Lower lobe of right lung (tissue), 2 donors: ENCODE measurements around the gene CDH5. TPM values are rescaled to one million over a fixed set of nuclear protein-coding genes. Genes with fewer than 3 reads are reported as not detected.

Experiments
- ATAC-seq, 2 donors: fragments of 200-7000 bp; cut with Tn5 transposase; one replicate each; pipeline ENCODE4 v1.9.1; 2020 to 2022; ENCODE audit warnings: mild to moderate bottlenecking in 2 of 2, moderate library complexity in 2 of 2
- DNase-seq: peaks from one replicate; pipeline ENCODE4 v3.0.0-alpha.2; 2020
- H3K27ac ChIP-seq: fragments of 200-600 bp; one replicate; pipeline ENCODE4 v1.8.0; 2022
- H3K27me3 ChIP-seq: fragments of 200-600 bp; one replicate; pipeline ENCODE4 v1.8.0; 2022; ENCODE audit warnings: low read depth
- H3K36me3 ChIP-seq: fragments of 200-600 bp; one replicate; pipeline ENCODE4 v1.8.0; 2022; ENCODE audit warnings: mild to moderate bottlenecking
- H3K4me1 ChIP-seq: fragments of 200-600 bp; one replicate; pipeline ENCODE4 v1.8.0; 2022
- H3K4me3 ChIP-seq: fragments of 200-600 bp; one replicate; pipeline ENCODE4 v1.8.0; 2022; ENCODE audit warnings: mild to moderate bottlenecking
- H3K9me3 ChIP-seq: fragments of 200-600 bp; one replicate; pipeline ENCODE4 v1.8.0; 2022
- CTCF ChIP-seq: fragments of 200-600 bp; IDR thresholded peaks from one replicate; pipeline ENCODE4 v1.8.0; 2022; ENCODE audit warnings: antibody characterized with exemption, mild to moderate bottlenecking
- intact Hi-C: fragments of 100-400 bp; cut with DNase I; formaldehyde crosslinking; loops from one replicate; pipeline ENCODE4 v1.11.0; 2022
- total RNA-seq: library from RNA; stranded (reverse); fragmentation: NEBNext Ultra II Directional; extraction: Animal tissue kit (Norgen Biotek cat#: 25700); gene quantifications from one replicate; pipeline ENCODE4 v1.2.1, GENCODE V29; 2021
- donor health status: DM: no; HTN: yes; CAD: no; lungs with severe emphysema.

Gene CDH5
- total RNA-seq, 1 donor from 2014 or later = 128 TPM

- Histone ChIP-seq H3K36me3 (no peaks in the 10 kb centered on the region), H3K4me3 (no peak overlapping the region), H3K27ac (no peak overlapping the region), H3K4me1 (no peaks in the 10 kb centered on the region), H3K27me3 (peaks cover 8% of the 10 kb centered on the region), H3K9me3 (no peaks in the 10 kb centered on the region)
- DNase-seq = no peak
- intact Hi-C loops = no loop called here
- no peak for ATAC-seq
- TF ChIP-seq CTCF = no peak
These were observed 53.0 kb downstream of the CDH5 start for GRCh38 chr16:66419527-66419926.

GRCh38 chr16:66420396-66420795 lies 53.9 kb downstream of the CDH5 start:
- ATAC-seq = no peak
- Histone ChIP-seq H3K9me3 (no peaks in the 10 kb centered on the region), H3K27ac (no peak overlapping the region), H3K4me3 (no peak overlapping the region), H3K27me3 (peaks cover 8% of the 10 kb centered on the region), H3K4me1 (no peaks in the 10 kb centered on the region), H3K36me3 (no peaks in the 10 kb centered on the region)
- TF ChIP-seq CTCF = no peak
- intact Hi-C loops = no loop called here
- DNase-seq = no peak

- Histone ChIP-seq H3K27me3 (peaks cover 16% of the 10 kb centered on the region), H3K36me3 (no peaks in the 10 kb centered on the region), H3K4me3 (no peak overlapping the region), H3K9me3 (no peaks in the 10 kb centered on the region), H3K4me1 (peaks cover 7% of the 10 kb centered on the region), H3K27ac (no peak overlapping the region)
- no peak for DNase-seq
- no peak for ATAC-seq
- TF ChIP-seq CTCF = no peak
- intact Hi-C loops = no loop called here
These were observed 55.4 kb downstream of the CDH5 start for GRCh38 chr16:66421891-66422290.

- ATAC-seq (no peak), DNase-seq (no peak)
- Histone ChIP-seq H3K9me3 (no peaks in the 10 kb centered on the region), H3K27me3 (peaks cover 18% of the 10 kb centered on the region), H3K4me1 (peaks cover 8% of the 10 kb centered on the region), H3K27ac (no peak overlapping the region), H3K36me3 (no peaks in the 10 kb centered on the region), H3K4me3 (no peak overlapping the region)
- intact Hi-C loops = no loop called here
- TF ChIP-seq CTCF = no peak
These were observed 55.9 kb downstream of the CDH5 start for GRCh38 chr16:66422366-66422765.

GRCh38 chr16:66423177-66423576 lies 56.7 kb downstream of the CDH5 start:
- Histone ChIP-seq H3K4me3 (no peak overlapping the region), H3K4me1 (peaks cover 15% of the 10 kb centered on the region)
- TF ChIP-seq CTCF = no peak

GRCh38 chr16:66425651-66426050 lies 59.2 kb downstream of the CDH5 start:
- no peak for DNase-seq
- ATAC-seq = no peak
- TF ChIP-seq CTCF = no peak
- H3K27me3 ChIP-seq = peaks cover 38% of the 10 kb centered on the region
- intact Hi-C loops = no loop called here
- no peaks in the 10 kb centered on the region for H3K36me3 ChIP-seq
- peaks cover 15% of the 10 kb centered on the region for H3K4me1 ChIP-seq
- H3K4me3 ChIP-seq = no peak overlapping the region
- no peak overlapping the region for H3K27ac ChIP-seq
- no peaks in the 10 kb centered on the region for H3K9me3 ChIP-seq

More at GRCh38 chr16:66423177-66423576, 56.7 kb downstream of the CDH5 start:
- intact Hi-C loops = no loop called here
- H3K27ac ChIP-seq = no peak overlapping the region
- no peaks in the 10 kb centered on the region for H3K36me3 ChIP-seq
- no peaks in the 10 kb centered on the region for H3K9me3 ChIP-seq
- peaks cover 26% of the 10 kb centered on the region for H3K27me3 ChIP-seq
- DNase-seq (no peak), ATAC-seq (no peak)
